K562 (cell line): ENCODE data around the gene TM7SF2. TPM values are rescaled to one million over a fixed set of nuclear protein-coding genes. Genes with fewer than 3 reads are reported as not detected.
A peak's percentile ranks its signal among the peaks of the same experiment; 100 is the strongest.

Source experiments
- BRF2 ChIP-seq: IDR thresholded peaks from 3 replicates; pipeline ENCODE4 v1.6.1; 2011; ENCODE audit warnings: borderline replicate concordance, mild to moderate bottlenecking; ENCODE audit not compliant: insufficient read length, insufficient read depth
- CBFA2T3 ChIP-seq: fragments of 450-650 bp; IDR thresholded peaks from 2 replicates; pipeline ENCODE4 v1.6.1; 2017
- CHCHD3 ChIP-seq: fragments of 250-450 bp; sonication (Bioruptor Pico); IDR thresholded peaks from 2 replicates; pipeline ENCODE4 v2.1.2; 2022; ENCODE audit warnings: mild to moderate bottlenecking
- GTF2A2 ChIP-seq: IDR thresholded peaks from 2 replicates; pipeline ENCODE4 v1.6.1; 2016; ENCODE audit warnings: mild to moderate bottlenecking, missing genetic modification characterization, missing compliant biosample characterization
- HINFP ChIP-seq: fragments of 450-650 bp; conservative IDR thresholded peaks from 2 replicates; pipeline ENCODE4 v1.6.1; 2016; ENCODE audit warnings: missing genetic modification characterization, low read depth, mild to moderate bottlenecking, control low read depth, missing compliant biosample characterization
- HLTF ChIP-seq: fragments of 450-650 bp; IDR thresholded peaks from 2 replicates; pipeline ENCODE4 v1.6.1; 2016
- KLF10 ChIP-seq: fragments of 250-450 bp; sonication (Bioruptor Pico); IDR thresholded peaks from 2 replicates; pipeline ENCODE4 v1.6.1; 2021; ENCODE audit warnings: matching md5 sums
- NFYB ChIP-seq: IDR thresholded peaks from 2 replicates; pipeline ENCODE4 v1.6.1; 2011; ENCODE audit warnings: mild to moderate bottlenecking, moderate library complexity; ENCODE audit not compliant: insufficient read length; ENCODE audit errors: extremely low read depth
- RBM15 ChIP-seq: fragments of 200-400 bp; formaldehyde crosslinking; IDR thresholded peaks from 2 replicates; pipeline ENCODE4 v1.6.1; 2018; ENCODE audit warnings: mild to moderate bottlenecking, low read length, moderate library complexity; ENCODE audit not compliant: insufficient read depth
- SIX5 ChIP-seq, 2 experiments: IDR thresholded peaks; 2 replicates each; pipeline ENCODE4 v1.6.1; 2011; ENCODE audit warnings: low read length in 2 of 2, borderline replicate concordance in 1 of 2, low read depth in 1 of 2, mild to moderate bottlenecking in 1 of 2, moderate library complexity in 1 of 2; ENCODE audit not compliant: insufficient read depth in 1 of 2
- ZBTB7A ChIP-seq: IDR thresholded peaks from 2 replicates; pipeline ENCODE4 v1.6.1; 2011; ENCODE audit warnings: low read depth, mild to moderate bottlenecking, low read length, moderate library complexity, borderline replicate concordance; ENCODE audit not compliant: control insufficient read depth
- ZFP36 ChIP-seq: fragments of 150-350 bp; IDR thresholded peaks from 2 replicates; pipeline ENCODE4 v1.6.1; 2018; ENCODE audit warnings: low read length, low read depth; ENCODE audit not compliant: partially characterized antibody
- ZNF449 ChIP-seq: fragments of 250-450 bp; sonication (Bioruptor Pico); IDR thresholded peaks from 2 replicates; pipeline ENCODE4 v1.8.0; 2022; ENCODE audit warnings: moderate library complexity, mild to moderate bottlenecking, inconsistent platforms
- polyA plus RNA-seq, 8 experiments: library from polyadenylated mRNA; depleted of rRNA in 4 of 8; stranded (reverse) in 5 of 8; unstranded in 3 of 8; fragments of >200 nt; fragmentation: Nextera tagmentation in 2 of 8; fragmentation: Illumina TruSeq in 1 of 8; extraction: Ambion mirVana in 2 of 8; extraction: Trizol in 1 of 8; gene quantifications; 2 replicates each; pipeline versions ENCODE4 v1.2.1 to v1.2.3, GENCODE V29; 2011 to 2014; ENCODE audit warnings: inconsistent platforms in 1 of 8, missing spikeins in 1 of 8
- total RNA-seq, 7 experiments: library from RNA; depleted of rRNA in 6 of 7; stranded (reverse); fragments of >200 nt in 6 of 7; fragmentation: Illumina TruSeq in 2 of 7; extraction: Trizol in 2 of 7; gene quantifications; 2 replicates each; pipeline versions ENCODE4 v1.2.1 to v1.2.3, GENCODE V29; 2011 to 2021; ENCODE audit warnings: low replicate concordance in 1 of 7
- TF ChIP-seq, protein P1 (sequence below): fragments of 450-650 bp; IDR thresholded peaks from 2 replicates; pipeline ENCODE4 v1.7.1; 2018; ENCODE audit warnings: mild to moderate bottlenecking, low read depth; ENCODE audit not compliant: partially characterized antibody
- TF ChIP-seq, protein P2 (sequence below): fragments of 250-450 bp; sonication (Bioruptor Pico); IDR thresholded peaks from 2 replicates; pipeline ENCODE4 v1.4.0; 2020; ENCODE audit warnings: mild to moderate bottlenecking, moderate library complexity
- TF ChIP-seq, protein P3 (sequence below): IDR thresholded peaks from 2 replicates; pipeline ENCODE4 v1.6.1; 2012; ENCODE audit warnings: low read depth, low read length, improper control_type of control experiment, borderline replicate concordance

The TM7SF2 gene
- total and polyA plus RNA-seq, 9 of the 15 experiments (the other 6 are each of a cell fraction or from before 2014, with no cell fraction given), result 1.2 to 22.0 (median 14.3) TPM

DNA sequence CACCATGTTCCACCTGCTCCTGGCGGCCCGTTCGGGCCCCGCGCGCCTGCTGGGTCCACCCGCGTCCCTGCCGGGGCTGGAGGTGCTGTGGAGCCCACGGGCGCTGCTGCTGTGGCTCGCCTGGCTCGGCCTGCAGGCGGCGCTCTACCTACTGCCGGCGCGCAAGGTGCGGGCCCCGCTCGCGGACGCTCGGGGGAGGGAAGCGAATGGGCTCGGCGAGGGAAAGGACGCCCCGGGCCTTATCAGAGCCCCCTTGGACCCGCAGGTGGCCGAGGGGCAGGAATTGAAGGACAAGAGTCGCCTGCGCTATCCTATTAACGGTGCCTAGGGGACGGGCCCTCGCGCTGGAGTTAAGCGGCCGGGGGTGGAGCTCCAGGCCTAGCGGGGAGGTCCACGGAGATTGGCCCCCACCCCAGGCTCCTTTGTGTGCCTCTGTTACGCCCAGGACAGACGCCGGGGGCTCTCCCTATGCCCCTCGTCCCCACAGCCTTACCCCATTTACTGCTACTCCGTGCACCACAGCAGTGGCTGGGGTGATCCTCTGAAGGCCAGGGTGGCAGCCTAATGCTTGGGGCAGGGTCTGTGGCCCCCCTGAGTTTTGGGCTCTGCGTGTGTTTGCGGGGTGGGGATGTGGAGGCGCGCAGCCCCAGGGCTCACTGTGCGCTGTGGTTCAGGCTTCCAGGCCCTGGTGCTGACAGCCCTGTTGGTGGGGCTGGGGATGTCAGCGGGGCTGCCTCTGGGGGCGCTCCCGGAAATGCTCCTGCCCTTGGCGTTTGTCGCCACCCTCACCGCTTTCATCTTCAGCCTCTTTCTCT lies 1.1 kb downstream of the TM7SF2 start (continued):
- TF ChIP-seq, protein P1, sequence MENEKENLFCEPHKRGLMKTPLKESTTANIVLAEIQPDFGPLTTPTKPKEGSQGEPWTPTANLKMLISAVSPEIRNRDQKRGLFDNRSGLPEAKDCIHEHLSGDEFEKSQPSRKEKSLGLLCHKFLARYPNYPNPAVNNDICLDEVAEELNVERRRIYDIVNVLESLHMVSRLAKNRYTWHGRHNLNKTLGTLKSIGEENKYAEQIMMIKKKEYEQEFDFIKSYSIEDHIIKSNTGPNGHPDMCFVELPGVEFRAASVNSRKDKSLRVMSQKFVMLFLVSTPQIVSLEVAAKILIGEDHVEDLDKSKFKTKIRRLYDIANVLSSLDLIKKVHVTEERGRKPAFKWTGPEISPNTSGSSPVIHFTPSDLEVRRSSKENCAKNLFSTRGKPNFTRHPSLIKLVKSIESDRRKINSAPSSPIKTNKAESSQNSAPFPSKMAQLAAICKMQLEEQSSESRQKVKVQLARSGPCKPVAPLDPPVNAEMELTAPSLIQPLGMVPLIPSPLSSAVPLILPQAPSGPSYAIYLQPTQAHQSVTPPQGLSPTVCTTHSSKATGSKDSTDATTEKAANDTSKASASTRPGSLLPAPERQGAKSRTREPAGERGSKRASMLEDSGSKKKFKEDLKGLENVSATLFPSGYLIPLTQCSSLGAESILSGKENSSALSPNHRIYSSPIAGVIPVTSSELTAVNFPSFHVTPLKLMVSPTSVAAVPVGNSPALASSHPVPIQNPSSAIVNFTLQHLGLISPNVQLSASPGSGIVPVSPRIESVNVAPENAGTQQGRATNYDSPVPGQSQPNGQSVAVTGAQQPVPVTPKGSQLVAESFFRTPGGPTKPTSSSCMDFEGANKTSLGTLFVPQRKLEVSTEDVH, result no peak
- TF ChIP-seq HINFP (tag) (0 out of 2 replicates have a peak, but pooled peaks have one; percentile 24), HLTF (no peak), NFYB (no peak), CBFA2T3 (no peak), BRF2 (no peak), SIX5 (IDR thresholded peaks at IDR 0.05; ENCODE audit: borderline replicate concordance in 1 of 2, insufficient read depth in 1 of 2, low read depth in 1 of 2, low read length in 2 of 2) (no peak), CHCHD3 (CRISPR knock-in tag) (no peak), GTF2A2 (no peak), RBM15 (no peak), ZNF449 (no peak), ZBTB7A (peak; percentile 38), ZFP36 (peak; percentile 6), KLF10 (no peak)
- TF ChIP-seq, protein P2, sequence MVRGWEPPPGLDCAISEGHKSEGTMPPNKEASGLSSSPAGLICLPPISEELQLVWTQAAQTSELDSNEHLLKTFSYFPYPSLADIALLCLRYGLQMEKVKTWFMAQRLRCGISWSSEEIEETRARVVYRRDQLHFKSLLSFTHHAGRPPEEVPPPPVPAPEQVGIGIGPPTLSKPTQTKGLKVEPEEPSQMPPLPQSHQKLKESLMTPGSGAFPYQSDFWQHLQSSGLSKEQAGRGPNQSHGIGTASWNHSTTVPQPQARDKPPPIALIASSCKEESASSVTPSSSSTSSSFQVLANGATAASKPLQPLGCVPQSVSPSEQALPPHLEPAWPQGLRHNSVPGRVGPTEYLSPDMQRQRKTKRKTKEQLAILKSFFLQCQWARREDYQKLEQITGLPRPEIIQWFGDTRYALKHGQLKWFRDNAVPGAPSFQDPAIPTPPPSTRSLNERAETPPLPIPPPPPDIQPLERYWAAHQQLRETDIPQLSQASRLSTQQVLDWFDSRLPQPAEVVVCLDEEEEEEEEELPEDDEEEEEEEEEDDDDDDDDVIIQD (CRISPR knock-in tag), result no peak
- TF ChIP-seq, protein P3, sequence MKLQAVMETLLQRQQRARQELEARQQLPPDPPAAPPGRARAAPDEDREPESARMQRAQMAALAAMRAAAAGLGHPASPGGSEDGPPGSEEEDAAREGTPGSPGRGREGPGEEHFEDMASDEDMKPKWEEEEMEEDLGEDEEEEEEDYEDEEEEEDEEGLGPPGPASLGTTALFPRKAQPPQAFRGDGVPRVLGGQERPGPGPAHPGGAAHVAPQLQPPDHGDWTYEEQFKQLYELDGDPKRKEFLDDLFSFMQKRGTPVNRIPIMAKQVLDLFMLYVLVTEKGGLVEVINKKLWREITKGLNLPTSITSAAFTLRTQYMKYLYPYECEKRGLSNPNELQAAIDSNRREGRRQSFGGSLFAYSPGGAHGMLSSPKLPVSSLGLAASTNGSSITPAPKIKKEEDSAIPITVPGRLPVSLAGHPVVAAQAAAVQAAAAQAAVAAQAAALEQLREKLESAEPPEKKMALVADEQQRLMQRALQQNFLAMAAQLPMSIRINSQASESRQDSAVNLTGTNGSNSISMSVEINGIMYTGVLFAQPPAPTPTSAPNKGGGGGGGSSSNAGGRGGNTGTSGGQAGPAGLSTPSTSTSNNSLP, result no peak
